Nephron (organoid): Measurements from ENCODE around the gene HHATL.

Experiments
- H3K27ac Mint-ChIP-seq, 3 experiments: 2 replicates each; pipeline ENCODE4 v1.8.0; 2020; ENCODE audit warnings: mixed read lengths in 3 of 3, mild to moderate bottlenecking in 2 of 3, moderate library complexity in 1 of 3
- H3K27me3 Mint-ChIP-seq: 2 replicates; pipeline ENCODE4 v1.8.0; 2021; ENCODE audit warnings: low read depth, mild to moderate bottlenecking, moderate library complexity, mixed read lengths
- H3K36me3 Mint-ChIP-seq: 2 replicates; pipeline ENCODE4 v1.8.0; 2020; ENCODE audit warnings: low read depth, mixed read lengths
- H3K4me1 Mint-ChIP-seq: 2 replicates; pipeline ENCODE4 v1.8.0; 2020; ENCODE audit warnings: mixed read lengths
- H3K4me3 Mint-ChIP-seq, 3 experiments: 2 replicates each; pipeline ENCODE4 v1.8.0; 2020; ENCODE audit warnings: mild to moderate bottlenecking in 3 of 3, mixed read lengths in 3 of 3, moderate library complexity in 2 of 3
- H3K9me3 Mint-ChIP-seq: 2 replicates; pipeline ENCODE4 v1.8.0; 2020; ENCODE audit warnings: mixed read lengths
- CTCF ChIP-seq, 3 experiments: fragments of 200-600 bp; sonication (generic); IDR thresholded peaks; one replicate each; pipeline ENCODE4 v1.5.0; 2021; ENCODE audit warnings: antibody characterized with exemption in 3 of 3; ENCODE audit not compliant: unreplicated experiment in 3 of 3

HHATL gene

GRCh38 chr3:42667523-42668412, 34.8 kb downstream of the HHATL start:
- no peak for TF ChIP-seq CTCF (IDR thresholded peaks at IDR 0.05; ENCODE audit: unreplicated experiment in 3 of 3)
- Mint-ChIP-seq H3K36me3 (no peaks in the 10 kb centered on the region), H3K27me3 (peaks cover 4% of the 10 kb centered on the region)

GRCh38 chr3:42667096-42667522, 35.5 kb downstream of the HHATL start:
- Mint-ChIP-seq H3K4me1 (peaks cover 24% of the 10 kb centered on the region), H3K27me3 (peaks cover 4% of the 10 kb centered on the region), H3K9me3 (no peaks in the 10 kb centered on the region), H3K36me3 (no peaks in the 10 kb centered on the region), H3K27ac (no peak overlapping the region), H3K4me3 (no peak overlapping the region)
- no peak for TF ChIP-seq CTCF (IDR thresholded peaks at IDR 0.05; ENCODE audit: unreplicated experiment in 3 of 3)

More at GRCh38 chr3:42667523-42668412, 34.8 kb downstream of the HHATL start:
- Mint-ChIP-seq H3K4me3 (no peak overlapping the region), H3K4me1 (peaks cover 24% of the 10 kb centered on the region), H3K27ac (no peak overlapping the region), H3K9me3 (no peaks in the 10 kb centered on the region)

- no peaks in the 10 kb centered on the region for H3K36me3 Mint-ChIP-seq
- H3K27ac Mint-ChIP-seq = no peak overlapping the region
- no peak for TF ChIP-seq CTCF (IDR thresholded peaks at IDR 0.05; ENCODE audit: unreplicated experiment in 3 of 3)
- H3K4me3 Mint-ChIP-seq = no peak overlapping the region
- H3K9me3 Mint-ChIP-seq = no peaks in the 10 kb centered on the region
- H3K27me3 Mint-ChIP-seq = peaks cover 4% of the 10 kb centered on the region
- peaks cover 24% of the 10 kb centered on the region for H3K4me1 Mint-ChIP-seq
Observed at GRCh38 chr3:42666577-42666998, 36.0 kb downstream of the HHATL start.

- Mint-ChIP-seq H3K36me3 (no peaks in the 10 kb centered on the region), H3K4me3 (no peak overlapping the region)
Observed at GRCh38 chr3:42666022-42666421, 36.6 kb downstream of the HHATL start.

GRCh38 chr3:42665050-42665878, 37.3 kb downstream of the HHATL start:
- Mint-ChIP-seq H3K9me3 (no peaks in the 10 kb centered on the region), H3K27ac (no peak overlapping the region), H3K4me3 (no peak overlapping the region), H3K27me3 (peaks cover 4% of the 10 kb centered on the region), H3K36me3 (no peaks in the 10 kb centered on the region), H3K4me1 (peaks cover 24% of the 10 kb centered on the region)
- no peak for TF ChIP-seq CTCF (IDR thresholded peaks at IDR 0.05; ENCODE audit: unreplicated experiment in 3 of 3)

More at GRCh38 chr3:42666022-42666421, 36.6 kb downstream of the HHATL start:
- no peak for TF ChIP-seq CTCF (IDR thresholded peaks at IDR 0.05; ENCODE audit: unreplicated experiment in 3 of 3)
- H3K27me3 Mint-ChIP-seq = peaks cover 4% of the 10 kb centered on the region
- no peaks in the 10 kb centered on the region for H3K9me3 Mint-ChIP-seq
- H3K4me1 Mint-ChIP-seq = peaks cover 24% of the 10 kb centered on the region
- no peak overlapping the region for H3K27ac Mint-ChIP-seq
